NCI-H2227 treated with DMSO at 0.1 percent for 48 hours (cell line): Measurements from ENCODE around the gene RGP1.

ENCODE experiments used
- DNase-seq: peaks from one replicate; lab custom pipeline; 2025; lab: John Stamatoyannopoulos, UW

The RGP1 gene

GRCh38 chr9:35748858-35749514 lies at the start of gene RGP1, which contains the start of gene GBA2:
Gene RGP1, plus strand, starts transcription at chr9:35749287. Its CDS starts 469 bp downstream, at chr9:35749756.
Gene GBA2, minus strand, starts transcription at chr9:35749228. Its CDS starts 524 bp downstream, at chr9:35748704.
- peak; percentile 26 for DNase-seq

GRCh38 chr9:35700031-35700430 lies 49.1 kb upstream of the RGP1 start:
- no peak for DNase-seq

DNA sequence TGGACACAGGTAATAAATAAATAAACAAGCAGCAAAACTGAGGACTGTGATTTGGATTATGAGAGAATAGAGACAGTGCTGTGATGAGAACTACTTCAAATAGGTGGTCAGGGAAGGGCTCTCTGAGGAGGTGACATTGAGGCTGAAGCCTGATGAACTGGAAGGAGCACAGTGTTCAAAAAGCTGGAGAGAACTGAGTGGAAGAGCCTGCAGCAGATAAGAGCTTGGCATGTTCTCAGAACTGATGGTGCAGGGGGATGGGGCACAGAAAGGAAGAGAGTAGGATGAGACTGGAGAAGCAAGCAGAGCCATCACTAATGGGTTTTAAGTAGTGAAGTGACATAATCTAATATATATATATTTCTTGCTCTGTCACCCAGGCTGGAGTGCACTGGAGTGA lies 48.1 kb upstream of the RGP1 start:
- DNase-seq = no peak

GRCh38 chr9:35702696-35703095 lies 46.4 kb upstream of the RGP1 start:
- no peak for DNase-seq

- DNase-seq = no peak
Observed at GRCh38 chr9:35703906-35704672, 45.0 kb upstream of the RGP1 start.

DNA sequence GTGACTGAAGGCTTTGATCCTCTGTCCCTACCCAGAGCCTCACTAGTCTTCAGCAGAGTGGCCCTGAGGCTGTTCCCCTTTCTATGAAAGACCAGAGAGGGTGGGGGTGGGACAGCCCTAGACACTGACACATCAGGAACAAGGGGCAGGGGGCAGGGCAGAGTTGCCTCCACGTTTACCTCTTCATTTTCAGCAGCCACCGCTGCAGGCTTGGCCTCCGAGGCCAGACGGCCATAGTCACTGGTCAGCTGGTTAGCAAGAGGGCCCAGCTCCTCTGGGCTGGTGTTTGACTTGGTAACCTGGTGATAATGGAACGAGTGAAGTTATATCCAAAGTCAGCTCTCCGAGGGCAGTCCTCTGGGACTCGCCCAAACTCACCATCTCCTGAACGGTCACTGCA lies 43.7 kb upstream of the RGP1 start:
- no peak for DNase-seq

GRCh38 chr9:35705836-35706430 lies 43.2 kb upstream of the RGP1 start:
- no peak for DNase-seq

- DNase-seq = no peak
Observed at GRCh38 chr9:35706951-35707350, 42.1 kb upstream of the RGP1 start.

GRCh38 chr9:35708146-35708545 lies 40.9 kb upstream of the RGP1 start:
- DNase-seq = no peak

GRCh38 chr9:35710818-35711500 lies 38.1 kb upstream of the RGP1 start:
- no peak for DNase-seq

DNA sequence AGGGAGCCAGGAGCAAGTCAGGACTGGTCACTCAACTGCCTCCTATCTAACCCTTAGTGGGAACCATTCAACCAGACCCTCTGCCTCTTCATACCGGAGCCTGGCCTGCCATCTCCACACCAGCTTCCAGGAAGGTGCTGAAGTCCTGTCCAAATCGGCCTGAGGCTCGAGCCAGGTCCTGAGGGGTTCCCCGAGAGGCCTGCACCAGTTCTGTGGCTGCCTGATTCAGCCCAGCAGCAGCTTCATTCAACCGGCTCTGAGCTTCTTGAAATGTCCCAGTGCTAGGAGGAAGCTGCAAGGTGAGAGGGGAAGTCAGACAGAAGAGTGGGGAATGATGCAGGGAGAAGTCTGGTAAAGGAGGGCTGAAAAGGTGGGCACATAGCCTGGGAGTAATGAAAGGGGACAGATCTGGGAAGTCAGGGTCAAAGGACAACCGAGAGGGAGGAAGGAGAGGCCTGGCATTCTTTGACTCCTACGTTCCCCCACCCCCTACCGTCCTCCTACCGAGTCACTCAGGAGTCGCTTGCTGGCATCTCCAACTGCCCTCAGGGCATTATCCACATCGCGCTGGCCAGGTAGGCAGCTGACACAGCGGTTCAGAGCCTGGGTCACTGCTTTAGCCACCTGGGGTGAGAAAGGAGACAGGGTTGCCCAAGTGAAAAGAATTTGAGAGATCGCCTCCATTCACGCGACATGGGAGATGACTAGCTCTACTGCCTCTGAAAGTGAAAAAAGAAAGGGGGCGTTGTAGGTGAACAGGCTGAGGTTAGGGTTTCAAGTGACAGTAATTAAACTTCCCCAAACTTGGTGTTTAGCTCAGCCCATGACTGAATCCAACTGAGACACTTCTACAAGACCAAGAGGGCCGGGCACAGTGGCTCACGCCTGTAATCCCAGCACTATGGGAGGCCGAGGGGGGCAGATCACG lies 37.3 kb upstream of the RGP1 start:
- DNase-seq = no peak

- DNase-seq = no peak
Observed at GRCh38 chr9:35712762-35713400, 36.2 kb upstream of the RGP1 start.

- no peak for DNase-seq
Observed at GRCh38 chr9:35713578-35713977, 35.5 kb upstream of the RGP1 start.

GRCh38 chr9:35714123-35714522 lies 35.0 kb upstream of the RGP1 start:
- no peak for DNase-seq

DNA sequence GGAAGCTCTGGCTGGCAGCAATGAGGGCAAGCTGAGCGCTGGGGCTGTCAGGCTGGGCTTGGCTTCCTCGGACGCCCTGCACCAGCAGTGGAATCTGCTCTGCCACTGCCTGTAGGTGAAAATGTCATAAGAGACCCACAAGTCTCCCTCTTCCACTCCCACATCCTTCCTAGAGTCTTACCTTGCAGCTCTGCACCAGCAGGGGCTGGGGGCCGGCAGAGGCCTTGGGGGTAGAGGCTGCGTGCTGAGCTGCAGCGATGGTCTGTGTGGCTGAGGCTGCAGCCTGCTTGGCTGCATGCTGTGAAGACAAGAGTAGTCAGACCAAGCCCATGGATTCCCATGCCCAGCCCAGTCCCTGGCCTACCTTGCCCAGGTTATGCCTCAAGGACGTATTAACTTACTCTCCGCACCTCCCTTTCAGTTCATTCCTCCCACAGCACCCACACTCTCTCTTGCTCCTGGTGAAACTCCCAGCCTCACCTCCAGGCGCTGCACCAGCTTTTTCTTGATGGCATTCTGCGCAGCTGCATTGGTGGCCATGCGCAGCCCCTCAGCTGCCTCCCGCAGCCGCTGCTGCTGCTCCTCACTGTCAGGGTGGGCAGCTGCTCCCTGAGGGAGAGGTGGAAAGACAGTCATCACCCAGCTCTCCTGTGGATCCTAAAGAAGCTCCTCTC lies 34.4 kb upstream of the RGP1 start:
- DNase-seq = no peak

DNA sequence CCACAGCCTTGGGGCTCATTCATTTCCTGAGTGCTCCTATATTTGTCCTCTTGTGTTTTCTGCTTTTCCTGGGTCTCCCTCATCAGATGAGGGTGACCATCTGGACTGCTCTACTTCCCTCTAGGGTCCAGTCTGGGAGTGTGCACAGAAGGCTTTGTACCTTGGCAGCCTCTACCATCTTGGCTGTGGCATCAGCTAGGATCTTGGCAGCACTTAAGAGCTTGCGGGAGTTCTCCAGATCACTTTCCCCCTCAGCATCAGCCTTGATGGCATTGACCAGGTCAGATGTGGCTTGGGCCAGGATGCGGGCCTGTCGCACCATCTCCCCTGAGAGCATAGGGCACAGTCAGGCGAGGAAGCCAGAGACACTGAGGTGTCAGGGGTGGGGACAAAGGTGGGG lies 32.9 kb upstream of the RGP1 start:
- no peak for DNase-seq

DNA sequence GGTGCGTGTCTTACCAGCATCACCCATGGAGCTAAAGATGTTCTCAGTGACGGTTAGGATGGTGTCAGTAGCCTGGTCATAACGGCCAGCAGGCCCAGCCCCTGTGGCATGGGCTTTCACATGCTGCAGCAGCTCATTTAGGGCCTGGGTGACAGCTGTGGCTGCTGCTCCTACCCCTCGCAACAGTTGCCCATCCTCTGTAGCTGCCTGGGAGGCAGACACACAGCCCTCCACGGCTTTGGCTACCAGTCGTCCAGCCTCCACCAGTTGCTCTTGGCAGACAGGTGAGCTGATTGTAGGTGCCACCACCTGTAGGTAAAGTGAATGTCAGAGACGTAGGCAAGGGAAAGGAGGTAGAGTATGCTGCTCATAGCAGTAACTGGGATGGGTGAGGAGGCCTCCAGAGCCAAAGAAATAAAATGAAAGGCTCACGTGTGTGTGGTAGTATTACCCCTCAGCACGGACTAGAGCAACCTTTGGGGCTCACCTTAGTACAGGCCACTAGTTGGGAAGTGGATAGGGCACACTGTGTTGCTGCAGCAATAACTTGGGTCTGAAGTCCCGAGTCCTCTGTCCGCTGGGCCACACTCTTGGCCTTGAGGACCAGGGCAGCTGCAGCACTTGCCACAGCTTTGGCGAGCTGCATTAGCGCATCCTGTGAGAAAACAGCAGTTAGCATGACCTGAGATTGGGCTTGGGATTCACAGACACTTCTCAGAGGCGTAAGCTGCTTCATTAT lies 31.8 kb upstream of the RGP1 start:
- no peak for DNase-seq

- DNase-seq = no peak
Observed at GRCh38 chr9:35718721-35719511, 30.2 kb upstream of the RGP1 start.

- no peak for DNase-seq
Observed at GRCh38 chr9:35719546-35719945, 29.5 kb upstream of the RGP1 start.
